Gastrocnemius medialis (tissue), 4 donors: ENCODE data around the gene OMA1.

Source experiments
- CTCF ChIP-seq, 5 experiments: fragments of 450-650 bp in 3 of 5; fragments of 200-600 bp in 2 of 5; sonication (generic) in 2 of 5; IDR thresholded peaks in 4 of 5; conservative IDR thresholded peaks in 1 of 5; 1 replicate in 4 of 5; 2 replicates in 1 of 5; pipeline ENCODE4 v1.5.1; 2016 to 2019; ENCODE audit warnings: antibody characterized with exemption in 5 of 5, mild to moderate bottlenecking in 3 of 5, moderate library complexity in 3 of 5
- POLR2A ChIP-seq, 2 donors: fragments of 450-650 bp; IDR thresholded peaks; one replicate each; pipeline ENCODE4 v1.6.1; 2017; ENCODE audit warnings: antibody characterized with exemption in 2 of 2, mild to moderate bottlenecking in 2 of 2, moderate library complexity in 2 of 2

- no peak for TF ChIP-seq CTCF (IDR thresholded peaks at IDR 0.05 in 4 of 5, conservative IDR thresholded peaks at IDR 0.05 in 1 of 5)
- no peak for TF ChIP-seq POLR2A (IDR thresholded peaks at IDR 0.05)
These were observed 66.3 kb downstream of the OMA1 start for GRCh38 chr1:58480191-58480590.
